ENCODE results near the gene IQSEC1. TPM values are rescaled to one million over a fixed set of nuclear protein-coding genes. Genes with fewer than 3 reads are reported as not detected.

The IQSEC1 gene
- total and polyA plus RNA-seq, 2 donors (not counting 1 experiment from before 2014, with no cell fraction given) = 96.7 to 222 TPM

DNA sequence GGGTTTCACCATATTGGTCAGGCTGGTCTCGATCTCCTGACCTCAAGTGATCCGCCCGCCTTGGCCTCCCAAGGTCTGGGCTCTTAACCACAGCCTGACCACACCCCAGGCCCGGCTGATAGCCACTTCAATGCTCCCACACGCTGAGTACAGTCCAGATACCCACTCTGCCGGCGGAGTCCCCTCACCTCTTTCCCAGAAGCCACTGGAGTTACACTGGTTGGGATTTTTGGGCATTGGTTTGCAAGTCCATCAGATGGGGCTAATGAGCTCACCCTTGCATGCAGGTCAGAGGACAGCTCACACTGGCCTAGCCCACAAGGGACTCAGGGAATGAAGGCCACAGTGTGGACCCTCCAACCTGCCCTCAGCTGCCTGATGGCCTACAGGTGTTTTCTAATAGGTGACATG is 60.1 kb downstream of the IQSEC1 start:
- peak overlapping the region; percentile 72 for H3K9ac ChIP-seq (ENCODE audit: low read length)
- H3K27ac ChIP-seq (ENCODE audit: low read length in 2 of 2) = peak overlapping the region; percentile 96 to 97
- no peaks in the 10 kb centered on the region for H3K27me3 ChIP-seq (replicated peaks in 1 of 4; ENCODE audit: control extremely low read depth in 1 of 4, control insufficient read depth in 3 of 4, insufficient read depth in 4 of 4, low read length in 3 of 4)
- Mint-ChIP-seq H3K4me3 (peak overlapping the region; percentile 100), H3K4me1 (peaks cover 95% of the 10 kb centered on the region), H3K27me3 (no peaks in the 10 kb centered on the region), H3K27ac (peak overlapping the region; percentile 95), H3K9me3 (ENCODE audit: insufficient read depth) (no peaks in the 10 kb centered on the region)
- peaks cover 8% of the 10 kb centered on the region for H4K20me1 ChIP-seq (ENCODE audit: control insufficient read depth, insufficient read depth, low read length, poor library complexity, severe bottlenecking)
- no peak for DNase-seq
- ChIA-PET POLR2A (interaction anchor here (0.6 to 4.4 kb wide), 7 partner anchors 9 to 467 kb away, joined by 3 to 29 read pairs (median 9); partner anchors contain the start of gene HDAC11), CTCF (interaction anchor here (0.7 to 8.7 kb wide), 6 partner anchors 16 to 78 kb away, joined by 3 to 108 read pairs (median 5); no protein-coding TSS in a partner anchor)
- 32% methylated on average over 4 of the region's 7 CpGs for WGBS (ENCODE audit: insufficient coverage)
- peaks cover 98 to 100% of the 10 kb centered on the region in 2 donors for H3K4me1 ChIP-seq (ENCODE audit: control insufficient read depth in 2 of 2, insufficient read depth in 2 of 2, low read length in 2 of 2)
- no peak for ATAC-seq (ENCODE audit: low read depth)
- intact Hi-C loops (cut with micrococcal nuclease) = no loop called here
- no peaks in the 10 kb centered on the region for H3K9me3 ChIP-seq (ENCODE audit: control extremely low read depth in 1 of 3, control insufficient read depth in 2 of 3, insufficient read depth in 1 of 3, low read length in 2 of 3)
- no peak overlapping the region for H2AFZ ChIP-seq (ENCODE audit: insufficient read depth, low read depth, low read length, poor library complexity, severe bottlenecking)
- H3K4me3 ChIP-seq (ENCODE audit: control extremely low read depth in 1 of 5, extremely low read depth in 1 of 5, insufficient read depth in 1 of 5, low read depth in 2 of 5, low read length in 4 of 5) = peak overlapping the region in 4 of 5 experiments; percentile 0 to 36 (median 22)
- peaks cover 98% of the 10 kb centered on the region for H3K79me2 ChIP-seq (ENCODE audit: control insufficient read depth, insufficient read depth, low read length)
- peaks cover 0 to 58% of the 10 kb centered on the region in 2 experiments for H3K36me3 ChIP-seq (replicated peaks in 1 of 2; ENCODE audit: control extremely low read depth in 1 of 2, control insufficient read depth in 1 of 2, extremely low read depth in 1 of 2, insufficient read depth in 2 of 2, low read length in 1 of 2)
- H3K4me2 ChIP-seq (replicated peaks; ENCODE audit: low read depth, low read length, poor library complexity, severe bottlenecking) = peak overlapping the region; percentile 94
- TF ChIP-seq, protein P1, sequence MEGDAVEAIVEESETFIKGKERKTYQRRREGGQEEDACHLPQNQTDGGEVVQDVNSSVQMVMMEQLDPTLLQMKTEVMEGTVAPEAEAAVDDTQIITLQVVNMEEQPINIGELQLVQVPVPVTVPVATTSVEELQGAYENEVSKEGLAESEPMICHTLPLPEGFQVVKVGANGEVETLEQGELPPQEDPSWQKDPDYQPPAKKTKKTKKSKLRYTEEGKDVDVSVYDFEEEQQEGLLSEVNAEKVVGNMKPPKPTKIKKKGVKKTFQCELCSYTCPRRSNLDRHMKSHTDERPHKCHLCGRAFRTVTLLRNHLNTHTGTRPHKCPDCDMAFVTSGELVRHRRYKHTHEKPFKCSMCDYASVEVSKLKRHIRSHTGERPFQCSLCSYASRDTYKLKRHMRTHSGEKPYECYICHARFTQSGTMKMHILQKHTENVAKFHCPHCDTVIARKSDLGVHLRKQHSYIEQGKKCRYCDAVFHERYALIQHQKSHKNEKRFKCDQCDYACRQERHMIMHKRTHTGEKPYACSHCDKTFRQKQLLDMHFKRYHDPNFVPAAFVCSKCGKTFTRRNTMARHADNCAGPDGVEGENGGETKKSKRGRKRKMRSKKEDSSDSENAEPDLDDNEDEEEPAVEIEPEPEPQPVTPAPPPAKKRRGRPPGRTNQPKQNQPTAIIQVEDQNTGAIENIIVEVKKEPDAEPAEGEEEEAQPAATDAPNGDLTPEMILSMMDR (IDR thresholded peaks at IDR 0.05) = no peak
- TF ChIP-seq EZH2 (IDR thresholded peaks at IDR 0.05; ENCODE audit: borderline replicate concordance, insufficient read depth, low read depth, low read length, poor library complexity, severe bottlenecking) = no peak

DNA sequence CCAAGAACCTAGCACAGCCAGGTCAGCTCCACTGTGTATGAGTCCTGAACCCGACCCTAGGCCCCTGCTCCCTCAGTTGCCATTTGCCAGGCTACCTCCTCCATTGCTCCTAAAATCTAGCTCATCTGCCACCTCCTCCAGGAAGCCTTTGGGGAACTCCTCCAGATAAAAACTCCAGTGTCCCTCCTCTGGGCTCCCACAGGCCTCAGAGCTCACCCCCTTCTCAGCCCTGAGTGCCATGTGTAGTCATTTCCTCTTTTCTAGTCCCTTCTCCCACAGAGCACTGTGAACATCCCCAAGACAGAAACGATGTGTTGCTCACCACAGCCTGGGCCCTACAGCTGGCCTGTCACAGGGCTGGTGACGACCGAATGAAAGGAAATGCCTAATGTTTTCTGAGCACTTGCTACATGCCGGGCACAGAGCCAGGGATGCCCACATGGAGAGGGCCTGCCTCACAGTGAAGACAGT is 61.0 kb downstream of the IQSEC1 start:
- 7% methylated on average over 4 of the region's 5 CpGs for WGBS (ENCODE audit: insufficient coverage)
- intact Hi-C loops (cut with micrococcal nuclease) = no loop called here
- Histone ChIP-seq H3K27ac (ENCODE audit: low read length in 2 of 2) (peak overlapping the region; percentile 96 to 97), H2AFZ (ENCODE audit: insufficient read depth, low read depth, low read length, poor library complexity, severe bottlenecking) (no peak overlapping the region), H3K4me1 (ENCODE audit: control insufficient read depth in 2 of 2, insufficient read depth in 2 of 2, low read length in 2 of 2) (peaks cover 98 to 100% of the 10 kb centered on the region in 2 donors), H3K9ac (ENCODE audit: low read length) (peak overlapping the region; percentile 72), H3K79me2 (ENCODE audit: control insufficient read depth, insufficient read depth, low read length) (peaks cover 98% of the 10 kb centered on the region), H3K9me3 (ENCODE audit: control extremely low read depth in 1 of 3, control insufficient read depth in 2 of 3, insufficient read depth in 1 of 3, low read length in 2 of 3) (no peaks in the 10 kb centered on the region), H3K27me3 (replicated peaks in 1 of 4; ENCODE audit: control extremely low read depth in 1 of 4, control insufficient read depth in 3 of 4, insufficient read depth in 4 of 4, low read length in 3 of 4) (no peaks in the 10 kb centered on the region), H3K4me2 (replicated peaks; ENCODE audit: low read depth, low read length, poor library complexity, severe bottlenecking) (peak overlapping the region; percentile 94), H4K20me1 (ENCODE audit: control insufficient read depth, insufficient read depth, low read length, poor library complexity, severe bottlenecking) (peaks cover 17% of the 10 kb centered on the region), H3K4me3 (ENCODE audit: control extremely low read depth in 1 of 5, extremely low read depth in 1 of 5, insufficient read depth in 1 of 5, low read depth in 2 of 5, low read length in 4 of 5) (peak overlapping the region in 2 of 5 experiments; percentile 3 to 6), H3K36me3 (replicated peaks in 1 of 2; ENCODE audit: control extremely low read depth in 1 of 2, control insufficient read depth in 1 of 2, extremely low read depth in 1 of 2, insufficient read depth in 2 of 2, low read length in 1 of 2) (peaks cover 0 to 59% of the 10 kb centered on the region in 2 experiments)
- Mint-ChIP-seq H3K4me3 (peak overlapping the region; percentile 86), H3K27me3 (no peaks in the 10 kb centered on the region), H3K4me1 (peaks cover 95% of the 10 kb centered on the region), H3K27ac (peak overlapping the region; percentile 95), H3K9me3 (ENCODE audit: insufficient read depth) (no peaks in the 10 kb centered on the region)
- peak; percentile 31 for ATAC-seq (ENCODE audit: low read depth)
- TF ChIP-seq, protein P1 (IDR thresholded peaks at IDR 0.05) = no peak
- no peak for TF ChIP-seq EZH2 (IDR thresholded peaks at IDR 0.05; ENCODE audit: borderline replicate concordance, insufficient read depth, low read depth, low read length, poor library complexity, severe bottlenecking)
- peak; percentile 88 for DNase-seq
- ChIA-PET POLR2A (interaction anchor here (0.6 to 4.4 kb wide), 15 partner anchors 7 to 468 kb away, joined by 3 to 29 read pairs (median 6); partner anchors contain the start of gene HDAC11), CTCF (interaction anchor here (1.2 to 8.7 kb wide), 11 partner anchors 9 to 79 kb away, joined by 3 to 108 read pairs (median 6); no protein-coding TSS in a partner anchor)
